ENCODE data around the gene UBE2O. TPM values are rescaled to one million over a fixed set of nuclear protein-coding genes. Genes with fewer than 3 reads are reported as not detected.
A peak's percentile ranks its signal among the peaks of the same experiment; 100 is the strongest.

UBE2O gene
- polyA plus RNA-seq, 2 donors = 8.1 to 9.2 TPM

GRCh38 chr17:76487451-76488192 lies 34.7 kb upstream of the UBE2O start:
- WGBS, 2 donors = 96% methylated on average over 22 of the region's 22 CpGs
- no peak overlapping the region for H3K4me3 ChIP-seq (ENCODE audit: low read depth in 1 of 2, low read length in 2 of 2)

GRCh38 chr17:76485569-76485968 lies 32.6 kb upstream of the UBE2O start:
- Histone ChIP-seq H3K36me3 (ENCODE audit: control insufficient read depth in 2 of 2, insufficient read depth in 2 of 2, low read length in 1 of 2) (peaks cover 0 to 7% of the 10 kb centered on the region in 2 donors), H3K27ac (ENCODE audit: low read depth in 2 of 2, low read length in 1 of 2) (no peak overlapping the region), H3K4me3 (ENCODE audit: low read depth in 1 of 2, low read length in 2 of 2) (no peak overlapping the region), H3K27me3 (ENCODE audit: control insufficient read depth in 1 of 2, insufficient read depth in 2 of 2, low read length in 2 of 2) (no peaks in the 10 kb centered on the region), H3K9me3 (ENCODE audit: control insufficient read depth in 2 of 2, insufficient read depth in 1 of 2, low read depth in 1 of 2, low read length in 1 of 2) (no peaks in the 10 kb centered on the region), H3K4me1 (ENCODE audit: control insufficient read depth in 2 of 2, insufficient read depth in 2 of 2, low read length in 1 of 2) (peaks cover 3 to 4% of the 10 kb centered on the region in 2 donors)
- WGBS, 2 donors = 63 to 75% methylated on average over 11 of the region's 11 CpGs

More at GRCh38 chr17:76487451-76488192, 34.7 kb upstream of the UBE2O start:
- Histone ChIP-seq H3K9me3 (ENCODE audit: control insufficient read depth in 2 of 2, insufficient read depth in 1 of 2, low read depth in 1 of 2, low read length in 1 of 2) (no peaks in the 10 kb centered on the region), H3K36me3 (ENCODE audit: control insufficient read depth in 2 of 2, insufficient read depth in 2 of 2, low read length in 1 of 2) (no peaks in the 10 kb centered on the region), H3K4me1 (ENCODE audit: control insufficient read depth in 2 of 2, insufficient read depth in 2 of 2, low read length in 1 of 2) (peaks cover 14 to 18% of the 10 kb centered on the region in 2 donors), H3K27me3 (ENCODE audit: control insufficient read depth in 1 of 2, insufficient read depth in 2 of 2, low read length in 2 of 2) (no peaks in the 10 kb centered on the region), H3K27ac (ENCODE audit: low read depth in 2 of 2, low read length in 1 of 2) (no peak overlapping the region)

GRCh38 chr17:76484228-76484725 lies 31.3 kb upstream of the UBE2O start:
- 80 to 86% methylated on average over 11 of the region's 11 CpGs for WGBS, 2 donors
- H3K4me3 ChIP-seq (ENCODE audit: low read depth in 1 of 2, low read length in 2 of 2) = no peak overlapping the region

GRCh38 chr17:76481071-76481655 lies 28.2 kb upstream of the UBE2O start:
- peaks cover 0 to 32% of the 10 kb centered on the region in 2 donors for H3K36me3 ChIP-seq (ENCODE audit: control insufficient read depth in 2 of 2, insufficient read depth in 2 of 2, low read length in 1 of 2)
- no peaks in the 10 kb centered on the region for H3K9me3 ChIP-seq (ENCODE audit: control insufficient read depth in 2 of 2, insufficient read depth in 1 of 2, low read depth in 1 of 2, low read length in 1 of 2)
- H3K4me3 ChIP-seq (ENCODE audit: low read depth in 1 of 2, low read length in 2 of 2) = no peak overlapping the region
- peaks cover 0 to 3% of the 10 kb centered on the region in 2 donors for H3K4me1 ChIP-seq (ENCODE audit: control insufficient read depth in 2 of 2, insufficient read depth in 2 of 2, low read length in 1 of 2)
- WGBS, 2 donors = 69 to 72% methylated on average over 19 to 21 of the region's 21 CpGs
- no peak overlapping the region for H3K27ac ChIP-seq (ENCODE audit: low read depth in 2 of 2, low read length in 1 of 2)
- H3K27me3 ChIP-seq (ENCODE audit: control insufficient read depth in 1 of 2, insufficient read depth in 2 of 2, low read length in 2 of 2) = no peaks in the 10 kb centered on the region

More at GRCh38 chr17:76484228-76484725, 31.3 kb upstream of the UBE2O start:
- peaks cover 0 to 11% of the 10 kb centered on the region in 2 donors for H3K36me3 ChIP-seq (ENCODE audit: control insufficient read depth in 2 of 2, insufficient read depth in 2 of 2, low read length in 1 of 2)
- peaks cover 0 to 3% of the 10 kb centered on the region in 2 donors for H3K4me1 ChIP-seq (ENCODE audit: control insufficient read depth in 2 of 2, insufficient read depth in 2 of 2, low read length in 1 of 2)
- no peaks in the 10 kb centered on the region for H3K9me3 ChIP-seq (ENCODE audit: control insufficient read depth in 2 of 2, insufficient read depth in 1 of 2, low read depth in 1 of 2, low read length in 1 of 2)
- peak overlapping the region in 1 of 2 donors; percentile 63 for H3K27ac ChIP-seq (ENCODE audit: low read depth in 2 of 2, low read length in 1 of 2)
- H3K27me3 ChIP-seq (ENCODE audit: control insufficient read depth in 1 of 2, insufficient read depth in 2 of 2, low read length in 2 of 2) = no peaks in the 10 kb centered on the region

GRCh38 chr17:76480632-76481031 lies 27.7 kb upstream of the UBE2O start:
- Histone ChIP-seq H3K27ac (ENCODE audit: low read depth in 2 of 2, low read length in 1 of 2) (no peak overlapping the region), H3K4me1 (ENCODE audit: control insufficient read depth in 2 of 2, insufficient read depth in 2 of 2, low read length in 1 of 2) (peaks cover 0 to 3% of the 10 kb centered on the region in 2 donors), H3K9me3 (ENCODE audit: control insufficient read depth in 2 of 2, insufficient read depth in 1 of 2, low read depth in 1 of 2, low read length in 1 of 2) (no peaks in the 10 kb centered on the region), H3K36me3 (ENCODE audit: control insufficient read depth in 2 of 2, insufficient read depth in 2 of 2, low read length in 1 of 2) (peaks cover 0 to 32% of the 10 kb centered on the region in 2 donors), H3K27me3 (ENCODE audit: control insufficient read depth in 1 of 2, insufficient read depth in 2 of 2, low read length in 2 of 2) (no peaks in the 10 kb centered on the region), H3K4me3 (ENCODE audit: low read depth in 1 of 2, low read length in 2 of 2) (no peak overlapping the region)
- WGBS, 2 donors = 71 to 73% methylated on average over 15 of the region's 15 CpGs

GRCh38 chr17:76479515-76480060 lies 26.6 kb upstream of the UBE2O start:
- peaks cover 0 to under 1% of the 10 kb centered on the region in 2 donors for H3K4me1 ChIP-seq (ENCODE audit: control insufficient read depth in 2 of 2, insufficient read depth in 2 of 2, low read length in 1 of 2)
- no peaks in the 10 kb centered on the region for H3K27me3 ChIP-seq (ENCODE audit: control insufficient read depth in 1 of 2, insufficient read depth in 2 of 2, low read length in 2 of 2)
- H3K36me3 ChIP-seq (ENCODE audit: control insufficient read depth in 2 of 2, insufficient read depth in 2 of 2, low read length in 1 of 2) = peaks cover 0 to 38% of the 10 kb centered on the region in 2 donors
- no peak overlapping the region for H3K27ac ChIP-seq (ENCODE audit: low read depth in 2 of 2, low read length in 1 of 2)
- no peaks in the 10 kb centered on the region for H3K9me3 ChIP-seq (ENCODE audit: control insufficient read depth in 2 of 2, insufficient read depth in 1 of 2, low read depth in 1 of 2, low read length in 1 of 2)
- H3K4me3 ChIP-seq (ENCODE audit: low read depth in 1 of 2, low read length in 2 of 2) = no peak overlapping the region
- WGBS, 2 donors = 87 to 91% methylated on average over 13 to 14 of the region's 14 CpGs

GRCh38 chr17:76478730-76479514 lies 26.0 kb upstream of the UBE2O start:
- no peaks in the 10 kb centered on the region for H3K9me3 ChIP-seq (ENCODE audit: control insufficient read depth in 2 of 2, insufficient read depth in 1 of 2, low read depth in 1 of 2, low read length in 1 of 2)
- H3K4me1 ChIP-seq (ENCODE audit: control insufficient read depth in 2 of 2, insufficient read depth in 2 of 2, low read length in 1 of 2) = no peaks in the 10 kb centered on the region
- peaks cover 0 to 45% of the 10 kb centered on the region in 2 donors for H3K36me3 ChIP-seq (ENCODE audit: control insufficient read depth in 2 of 2, insufficient read depth in 2 of 2, low read length in 1 of 2)
- H3K27ac ChIP-seq (ENCODE audit: low read depth in 2 of 2, low read length in 1 of 2) = no peak overlapping the region
- no peaks in the 10 kb centered on the region for H3K27me3 ChIP-seq (ENCODE audit: control insufficient read depth in 1 of 2, insufficient read depth in 2 of 2, low read length in 2 of 2)
- no peak overlapping the region for H3K4me3 ChIP-seq (ENCODE audit: low read depth in 1 of 2, low read length in 2 of 2)
- 90 to 92% methylated on average over 36 to 37 of the region's 37 CpGs for WGBS, 2 donors

- H3K4me3 ChIP-seq (ENCODE audit: low read depth in 1 of 2, low read length in 2 of 2) = no peak overlapping the region
- no peaks in the 10 kb centered on the region for H3K4me1 ChIP-seq (ENCODE audit: control insufficient read depth in 2 of 2, insufficient read depth in 2 of 2, low read length in 1 of 2)
- peaks cover 0 to 53% of the 10 kb centered on the region in 2 donors for H3K36me3 ChIP-seq (ENCODE audit: control insufficient read depth in 2 of 2, insufficient read depth in 2 of 2, low read length in 1 of 2)
- 92 to 93% methylated on average over 10 of the region's 10 CpGs for WGBS, 2 donors
- no peaks in the 10 kb centered on the region for H3K9me3 ChIP-seq (ENCODE audit: control insufficient read depth in 2 of 2, insufficient read depth in 1 of 2, low read depth in 1 of 2, low read length in 1 of 2)
- H3K27ac ChIP-seq (ENCODE audit: low read depth in 2 of 2, low read length in 1 of 2) = no peak overlapping the region
- no peaks in the 10 kb centered on the region for H3K27me3 ChIP-seq (ENCODE audit: control insufficient read depth in 1 of 2, insufficient read depth in 2 of 2, low read length in 2 of 2)
These were observed 25.1 kb upstream of the UBE2O start for GRCh38 chr17:76478097-76478496.

GRCh38 chr17:76477576-76477975 lies 24.6 kb upstream of the UBE2O start:
- no peak overlapping the region for H3K4me3 ChIP-seq (ENCODE audit: low read depth in 1 of 2, low read length in 2 of 2)
- H3K4me1 ChIP-seq (ENCODE audit: control insufficient read depth in 2 of 2, insufficient read depth in 2 of 2, low read length in 1 of 2) = no peaks in the 10 kb centered on the region
- H3K36me3 ChIP-seq (ENCODE audit: control insufficient read depth in 2 of 2, insufficient read depth in 2 of 2, low read length in 1 of 2) = peaks cover 0 to 58% of the 10 kb centered on the region in 2 donors
- 85 to 87% methylated on average over 13 to 15 of the region's 15 CpGs for WGBS, 2 donors
- no peak overlapping the region for H3K27ac ChIP-seq (ENCODE audit: low read depth in 2 of 2, low read length in 1 of 2)
- no peaks in the 10 kb centered on the region for H3K27me3 ChIP-seq (ENCODE audit: control insufficient read depth in 1 of 2, insufficient read depth in 2 of 2, low read length in 2 of 2)
- no peaks in the 10 kb centered on the region for H3K9me3 ChIP-seq (ENCODE audit: control insufficient read depth in 2 of 2, insufficient read depth in 1 of 2, low read depth in 1 of 2, low read length in 1 of 2)

All from esophagus (tissue), 2 donors.